DLD1 (cell line): Measurements from ENCODE around the gene TP53RK.
"Not testable (repeated sequence)": the region's sequence is repeated elsewhere in the genome, so short reads cannot be mapped to it uniquely, and the experiment has no call there.

Source experiments
- in situ Hi-C: cut with HindIII; loops from 2 replicates; pipeline ENCODE4 v1.10.0; 2017; ENCODE audit warnings: low sequenced_read_pairs

TP53RK gene

DNA sequence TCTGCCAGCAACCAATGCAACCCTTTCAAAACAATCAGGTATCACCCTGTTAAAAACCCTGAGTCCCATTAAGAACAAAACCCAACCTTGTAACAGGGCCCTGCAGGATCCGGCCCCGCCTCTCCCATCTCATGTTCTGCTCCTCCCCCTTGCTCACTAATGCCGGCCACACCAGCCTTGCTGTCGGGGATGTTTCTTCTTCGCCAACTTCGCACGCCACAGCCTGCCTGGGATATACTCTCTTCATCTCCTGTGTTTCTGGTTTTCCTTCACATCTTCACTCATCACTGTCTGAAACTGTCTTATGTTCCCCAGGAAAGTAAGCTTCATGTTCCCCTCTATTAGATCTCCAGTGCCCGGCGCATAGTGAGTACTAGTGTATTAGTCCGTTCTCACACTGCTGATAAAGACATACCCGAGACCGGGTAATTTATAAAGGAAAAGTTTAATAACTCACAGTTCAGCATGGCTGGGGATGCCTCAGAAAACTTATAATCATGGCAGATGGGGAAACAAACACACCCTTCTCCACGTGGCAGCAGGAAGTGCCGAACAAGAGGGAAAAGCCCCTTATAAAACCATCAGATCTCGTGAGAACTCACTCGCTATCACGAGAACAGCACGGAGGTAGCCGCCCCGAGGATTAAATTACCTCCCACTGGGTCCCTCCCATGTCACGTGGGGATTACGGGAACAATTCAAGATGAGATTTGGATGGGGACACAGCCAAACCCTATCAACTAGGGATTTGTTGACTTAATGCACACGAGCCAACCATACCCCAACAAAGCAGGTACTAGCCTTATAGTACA lies 5.1 kb downstream of the TP53RK start:
- in situ Hi-C loops = no loop called here

GRCh38 chr20:46683668-46683938 lies 5.6 kb downstream of the TP53RK start:
- in situ Hi-C loops = no loop called here

DNA sequence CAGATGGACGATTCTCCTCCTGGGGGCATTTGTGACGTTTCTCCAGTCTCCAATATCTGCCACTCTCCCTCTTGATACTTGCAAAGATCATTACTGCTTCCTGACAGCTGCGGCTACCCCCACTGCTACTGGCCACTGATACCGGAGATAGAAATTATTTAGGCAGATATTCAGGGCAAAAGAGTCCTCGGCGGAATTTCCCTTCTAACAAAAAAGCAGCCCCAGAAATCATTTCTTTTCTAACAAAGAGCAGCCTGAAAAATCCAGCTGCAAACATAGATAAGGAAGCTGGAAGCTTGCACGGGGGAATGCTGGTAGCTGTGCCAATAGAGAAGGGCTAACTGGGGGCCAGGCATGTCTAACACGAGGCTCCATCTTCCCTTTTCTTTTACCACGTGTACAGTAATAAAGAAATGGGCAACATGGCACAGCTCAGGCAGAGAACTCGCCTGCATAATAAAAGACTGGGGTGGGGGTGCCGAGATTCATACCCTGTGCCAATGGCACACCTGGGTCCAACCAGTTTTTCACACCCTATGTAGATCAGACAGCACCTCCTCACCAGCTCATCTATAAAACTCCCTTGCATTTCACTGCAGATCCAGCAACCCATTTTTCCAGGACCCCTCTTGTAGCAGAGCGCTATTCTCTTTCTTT lies 6.1 kb downstream of the TP53RK start:
- in situ Hi-C loops = no loop called here

DNA sequence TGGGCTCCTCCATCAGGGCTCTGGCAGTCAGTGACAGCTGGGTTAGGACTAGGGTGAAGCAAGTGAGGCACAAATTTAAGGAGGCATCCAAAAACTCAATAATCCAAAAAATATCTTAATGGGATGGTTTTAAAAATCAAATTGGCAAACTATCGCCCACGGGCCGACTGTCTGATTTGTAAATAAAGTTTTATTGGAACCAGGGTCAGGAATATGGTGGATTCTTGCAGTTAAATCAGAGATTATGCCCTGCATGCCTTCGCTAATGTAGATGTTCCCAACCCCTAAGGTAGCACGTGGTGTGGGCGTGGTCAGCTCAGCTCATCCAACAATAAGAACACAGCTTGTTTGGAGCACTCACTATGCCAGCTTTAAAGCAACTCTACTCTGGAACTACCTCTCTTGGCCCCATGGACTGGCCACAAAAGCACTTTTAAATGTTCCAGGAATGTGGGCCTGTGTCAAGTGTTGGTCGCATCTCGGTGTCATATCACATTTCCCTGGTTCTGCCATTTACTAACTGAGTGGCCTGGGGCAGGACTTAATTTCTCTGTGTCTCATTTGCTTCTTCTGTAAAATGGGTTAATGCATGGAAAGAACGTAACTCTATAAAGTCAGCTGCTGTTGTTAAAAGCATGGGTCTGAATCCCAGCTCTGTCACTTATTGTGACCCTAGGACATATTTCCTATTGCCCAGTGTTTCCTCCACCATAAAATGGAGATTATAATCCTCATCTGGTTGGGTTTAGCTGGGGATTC lies 7.0 kb downstream of the TP53RK start:
- in situ Hi-C loops = no loop called here

DNA sequence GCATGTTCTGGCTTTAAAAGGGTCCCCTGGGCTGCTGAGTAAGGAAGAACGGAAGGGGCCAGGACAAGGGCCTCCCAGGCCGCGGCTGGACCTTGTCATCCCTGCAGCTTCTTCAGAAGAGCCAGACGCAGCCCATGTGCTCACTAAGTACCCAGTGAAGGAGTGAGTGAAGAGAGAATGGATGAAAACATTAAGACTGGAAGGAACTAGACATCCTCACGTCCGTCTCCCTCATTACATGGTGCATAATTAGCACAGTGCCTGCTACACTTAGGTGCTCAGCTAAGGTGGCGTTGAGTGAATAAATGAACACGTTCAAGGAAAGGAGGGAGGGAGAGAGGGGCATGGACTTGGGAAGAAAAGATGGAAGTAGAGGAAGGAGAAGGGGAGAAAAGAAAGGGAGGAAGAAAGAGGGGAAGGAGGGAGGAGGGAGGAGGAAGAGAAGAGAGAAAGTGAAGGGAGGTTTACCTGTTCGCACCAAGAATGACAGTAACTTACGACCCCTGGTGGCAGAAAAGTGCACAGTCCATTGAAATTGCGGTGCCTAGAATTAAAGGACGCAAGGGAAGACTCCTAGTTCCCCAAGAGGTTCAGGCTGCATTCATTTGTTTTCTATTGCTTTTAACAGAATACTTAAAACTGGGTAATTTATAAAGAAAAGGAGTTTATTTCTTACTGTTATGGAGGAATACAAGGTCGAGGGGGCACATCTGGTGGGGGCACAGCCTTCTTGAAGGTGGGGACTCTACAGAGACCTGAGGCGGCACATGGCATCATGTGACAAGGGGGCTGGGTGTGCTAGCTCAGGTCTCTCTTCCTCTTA lies 8.0 kb downstream of the TP53RK start:
- in situ Hi-C loops = no loop called here

- in situ Hi-C loops = no loop called here
Observed at GRCh38 chr20:46680684-46681031, 8.6 kb downstream of the TP53RK start.

- in situ Hi-C loops = no loop called here
Observed at GRCh38 chr20:46678516-46678915, 10.7 kb downstream of the TP53RK start.

DNA sequence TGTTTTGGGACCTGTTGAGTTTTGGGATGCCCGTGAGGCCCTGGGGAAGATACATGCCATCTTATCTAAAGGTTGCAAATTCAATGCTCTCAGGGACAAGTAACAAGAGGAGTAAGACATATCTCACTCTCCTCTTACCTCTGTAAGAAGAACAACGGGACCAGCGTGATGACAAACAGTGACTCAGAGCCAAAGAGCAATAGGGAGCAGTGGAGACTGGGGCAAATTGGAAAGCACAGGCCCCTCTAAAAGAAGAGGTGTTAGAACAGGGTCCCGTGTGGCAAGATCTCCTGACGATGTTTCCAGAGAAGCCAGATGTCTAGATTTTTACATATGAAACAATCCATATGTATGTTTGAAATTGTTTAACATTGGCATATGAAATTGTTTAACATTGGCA lies 11.6 kb downstream of the TP53RK start:
- in situ Hi-C loops = no loop called here

DNA sequence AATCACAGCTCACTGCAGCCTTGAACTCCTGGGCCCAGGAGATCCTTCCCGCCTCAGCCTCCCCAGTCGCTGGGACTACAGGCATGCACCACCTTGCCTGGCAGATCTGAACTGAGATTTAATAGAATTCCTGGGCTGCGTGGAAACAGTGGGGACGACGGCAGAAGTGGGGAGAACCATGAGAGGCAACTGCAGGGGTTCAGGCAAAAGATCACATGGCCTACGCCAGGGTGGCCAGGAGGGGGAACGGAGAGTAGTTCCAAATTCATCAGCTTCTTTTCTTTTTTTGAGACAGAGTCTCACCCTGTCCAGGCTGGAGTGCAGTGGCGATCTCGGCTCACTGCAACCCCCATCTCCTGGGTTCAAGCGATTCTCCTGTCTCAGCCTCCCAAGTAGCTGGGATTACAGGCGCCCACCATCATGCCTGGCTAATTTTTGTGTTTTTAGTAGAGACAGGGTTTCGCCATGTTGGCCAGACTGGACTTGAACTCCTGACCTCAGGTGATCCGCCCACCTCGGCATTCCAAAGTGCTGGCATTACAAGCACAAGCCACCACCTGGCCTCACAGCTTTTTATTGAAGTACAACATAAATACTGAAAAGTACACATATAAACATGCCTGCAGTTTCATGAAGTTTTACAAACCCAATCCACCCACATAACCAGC lies 12.5 kb downstream of the TP53RK start:
- in situ Hi-C loops = not testable (repeated sequence)

DNA sequence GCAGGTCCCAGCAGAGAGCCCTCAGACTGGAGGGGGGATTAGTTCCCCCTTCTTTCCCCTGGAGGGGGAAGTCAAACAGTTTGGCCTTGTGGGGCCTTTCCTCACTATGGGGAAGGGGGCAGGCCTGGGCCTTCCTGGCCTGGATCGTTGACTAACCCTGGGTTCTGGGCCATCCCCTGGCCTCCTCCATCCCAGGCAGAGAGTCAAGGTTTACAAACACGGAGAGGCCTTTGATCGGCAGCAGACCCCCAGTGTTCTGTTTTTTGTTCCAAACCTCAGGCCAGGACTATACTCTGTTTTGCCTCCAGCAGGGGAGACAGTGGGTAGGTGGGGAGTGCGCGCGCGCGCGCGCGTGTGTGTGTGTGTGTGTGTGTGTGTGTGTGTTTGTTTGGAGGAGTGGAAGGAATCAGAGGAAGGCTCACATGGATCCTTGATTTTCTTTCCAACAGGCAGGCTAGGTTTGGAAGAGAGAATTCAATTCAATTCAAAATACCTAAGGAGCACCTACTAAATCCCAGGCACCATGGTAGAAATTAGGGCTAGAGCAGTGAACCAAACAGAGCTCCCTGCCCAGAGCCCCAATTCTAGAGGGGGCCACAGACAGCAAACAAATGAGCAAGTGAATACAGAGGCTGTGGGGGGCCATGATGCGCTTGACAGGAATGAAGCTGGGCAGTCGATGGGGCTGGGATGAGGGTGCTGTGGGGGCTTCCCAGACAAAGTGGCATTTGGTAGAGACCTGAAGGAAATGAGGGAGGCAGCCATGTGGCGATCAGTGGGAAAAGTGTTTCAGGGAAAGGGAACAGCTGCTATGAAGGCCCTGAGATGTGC lies 14.8 kb downstream of the TP53RK start:
- in situ Hi-C loops = no loop called here

- in situ Hi-C loops = no loop called here
Observed at GRCh38 chr20:46673394-46674252, 15.6 kb downstream of the TP53RK start.

- in situ Hi-C loops = no loop called here
Observed at GRCh38 chr20:46672543-46673148, 16.6 kb downstream of the TP53RK start.

DNA sequence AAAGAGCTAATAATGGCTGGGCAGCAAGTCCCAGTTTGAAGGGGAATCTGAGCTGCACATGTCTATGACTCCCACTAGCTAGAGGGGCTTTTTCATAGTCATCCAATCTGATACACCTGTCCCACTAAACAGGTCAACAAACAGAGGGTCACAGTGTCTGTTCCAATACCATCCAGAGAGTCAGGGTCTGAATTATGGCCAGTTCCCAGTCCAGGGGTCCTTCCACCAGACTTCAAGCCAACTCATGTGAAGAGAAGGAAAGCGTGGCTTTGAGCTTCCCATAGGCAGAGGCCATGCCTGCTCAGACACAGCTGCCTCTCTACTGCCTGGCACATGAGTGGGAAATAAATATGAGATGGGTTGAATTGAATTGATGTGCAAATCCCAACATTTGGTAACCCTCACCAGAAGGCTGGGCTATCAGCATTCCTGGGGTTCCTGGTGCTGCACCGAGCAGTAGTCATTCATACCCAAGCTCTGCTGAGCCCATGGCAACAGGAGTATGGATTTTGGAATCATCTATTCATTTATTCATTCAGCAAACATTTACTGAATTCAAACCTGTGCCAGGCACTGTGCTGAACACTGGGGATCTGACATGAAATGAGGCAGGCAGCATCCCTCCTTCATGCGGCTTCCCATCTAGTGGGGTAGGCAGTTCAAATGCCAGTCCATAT lies 17.2 kb downstream of the TP53RK start:
- in situ Hi-C loops = no loop called here

DNA sequence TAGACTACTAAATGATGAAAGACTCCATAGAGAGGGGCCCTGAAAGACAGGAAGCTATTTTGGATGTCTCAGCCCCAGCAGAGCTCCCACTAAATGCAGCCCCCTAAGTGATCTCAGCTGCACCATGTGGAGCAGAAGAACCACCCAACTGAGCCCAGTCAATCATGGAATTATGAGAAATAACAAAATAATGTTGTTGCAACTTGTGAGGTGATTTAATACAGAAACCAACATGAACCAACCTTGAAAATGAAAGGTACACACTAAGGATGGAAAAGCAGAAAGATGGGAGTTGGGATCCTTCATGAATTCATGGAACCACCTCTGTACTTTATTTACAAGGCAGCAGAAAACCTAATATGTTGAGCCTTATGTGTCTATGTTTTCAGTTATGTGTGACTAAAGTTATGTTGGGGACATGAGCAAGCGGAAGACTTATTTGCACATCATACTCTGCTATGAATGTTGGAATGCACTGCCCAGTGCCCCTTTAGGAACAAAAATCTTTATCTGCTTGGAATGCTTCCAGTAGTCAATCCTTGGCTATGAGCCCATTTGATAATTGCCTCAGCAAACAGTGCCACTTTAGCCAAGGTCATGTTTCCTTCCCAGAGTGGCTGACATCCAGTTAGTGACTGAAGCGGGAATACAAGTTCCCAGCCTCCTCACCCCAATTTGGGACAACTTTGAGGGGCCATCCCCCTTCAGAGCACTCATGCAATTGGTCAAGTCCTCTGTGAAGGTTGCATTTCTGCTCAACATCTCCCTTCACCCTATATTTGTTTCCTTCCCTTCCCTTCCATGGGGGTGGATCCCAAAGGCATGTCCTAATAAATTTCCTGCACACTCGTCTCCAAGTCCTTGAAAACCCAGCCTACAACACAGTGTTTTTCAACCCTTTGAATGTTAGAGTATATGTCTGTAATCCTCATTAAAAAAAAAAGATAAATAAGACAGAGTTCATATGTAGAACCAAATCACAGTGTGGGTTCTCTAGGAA lies 18.4 kb downstream of the TP53RK start:
- in situ Hi-C loops = no loop called here

GRCh38 chr20:46670228-46670584 lies 19.0 kb downstream of the TP53RK start:
- in situ Hi-C loops = no loop called here

- in situ Hi-C loops = no loop called here
Observed at GRCh38 chr20:46666818-46667515, 22.3 kb downstream of the TP53RK start.
